AG04450 (cell line): ENCODE measurements around the gene REV1. TPM values are rescaled to one million over a fixed set of nuclear protein-coding genes. Genes with fewer than 3 reads are reported as not detected.

Experiments
- CTCF ChIA-PET: fragments of 300-600, 350-600 bp; formaldehyde crosslinking; extraction: SDS; loops from one replicate; lab custom pipeline; 2022; ENCODE audit warnings: antibody characterized with exemption, inconsistent platforms; lab: Charles Lee
- POLR2A ChIA-PET: fragments of 350-600 bp; formaldehyde crosslinking; extraction: SDS; loops from one replicate; lab custom pipeline; 2021; ENCODE audit warnings: antibody characterized with exemption, inconsistent platforms; lab: Yijun Ruan, JAX
- DNase-seq: peaks from one replicate; pipeline ENCODE4 v3.0.0-alpha.2; 2011; ENCODE audit warnings: low read depth, low spot score
- H3K27ac ChIP-seq: one replicate; pipeline ENCODE4 v1.5.1; 2012; ENCODE audit warnings: low read depth, low read length, control low read depth
- H3K27me3 ChIP-seq: one replicate; pipeline ENCODE4 v1.6.0; 2012; ENCODE audit warnings: low read length; ENCODE audit not compliant: control insufficient read depth, insufficient read depth
- H3K4me3 ChIP-seq: 2 replicates; pipeline ENCODE4 v1.5.1; 2011; ENCODE audit warnings: mild to moderate bottlenecking, low read depth, low read length, control low read depth
- H3K9me3 ChIP-seq: 2 replicates; pipeline ENCODE4 v1.5.1; 2012; ENCODE audit warnings: low read length; ENCODE audit not compliant: control insufficient read depth, insufficient read depth
- CTCF ChIP-seq: IDR thresholded peaks from 2 replicates; pipeline ENCODE4 v1.5.1; 2011; ENCODE audit warnings: low read depth, low read length, control low read depth, inconsistent platforms
- polyA plus RNA-seq: library from polyadenylated mRNA; depleted of rRNA; stranded (reverse); fragments of >200 nt; gene quantifications from 2 replicates; pipeline ENCODE4 v1.2.3, GENCODE V29; 2011

Gene REV1
- polyA plus RNA-seq, 1 experiment: 26.4 TPM

DNA sequence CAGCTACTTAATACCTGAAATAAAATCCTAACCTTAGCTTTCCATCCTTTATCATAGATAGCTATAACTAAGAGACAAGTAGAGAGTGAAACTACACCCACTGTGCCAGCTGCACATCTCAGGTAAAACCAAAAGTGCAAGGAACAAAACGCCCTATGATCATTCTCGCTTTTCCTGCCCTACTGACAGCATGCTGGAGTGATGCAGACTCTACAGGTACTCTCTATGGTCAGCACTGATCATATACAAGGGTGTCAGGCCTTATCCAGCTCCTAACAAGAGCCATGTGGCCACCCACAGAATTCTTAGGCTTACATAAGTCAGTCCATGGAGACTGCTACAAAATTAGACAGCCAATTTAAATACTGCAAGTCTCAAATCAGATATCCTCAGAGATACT, 45.6 kb downstream of the REV1 start:
- Histone ChIP-seq H3K27me3 (no peaks in the 10 kb centered on the region), H3K27ac (no peak overlapping the region), H3K4me3 (no peak overlapping the region), H3K9me3 (no peaks in the 10 kb centered on the region)
- no peak for DNase-seq
- ChIA-PET POLR2A (no interaction called here), CTCF (interaction anchor here (1.2 kb wide), 1 partner anchor 23 kb away, joined by 3 read pairs; no protein-coding TSS in a partner anchor)
- TF ChIP-seq CTCF: no peak

GRCh38 chr2:99442837-99443236, 47.0 kb downstream of the REV1 start:
- CTCF ChIA-PET: interaction anchor here (0.6 to 2.9 kb wide), 3 partner anchors 22 to 819 kb away, joined by 3 to 11 read pairs (median 4); no protein-coding TSS in a partner anchor
- DNase-seq: no peak

DNA sequence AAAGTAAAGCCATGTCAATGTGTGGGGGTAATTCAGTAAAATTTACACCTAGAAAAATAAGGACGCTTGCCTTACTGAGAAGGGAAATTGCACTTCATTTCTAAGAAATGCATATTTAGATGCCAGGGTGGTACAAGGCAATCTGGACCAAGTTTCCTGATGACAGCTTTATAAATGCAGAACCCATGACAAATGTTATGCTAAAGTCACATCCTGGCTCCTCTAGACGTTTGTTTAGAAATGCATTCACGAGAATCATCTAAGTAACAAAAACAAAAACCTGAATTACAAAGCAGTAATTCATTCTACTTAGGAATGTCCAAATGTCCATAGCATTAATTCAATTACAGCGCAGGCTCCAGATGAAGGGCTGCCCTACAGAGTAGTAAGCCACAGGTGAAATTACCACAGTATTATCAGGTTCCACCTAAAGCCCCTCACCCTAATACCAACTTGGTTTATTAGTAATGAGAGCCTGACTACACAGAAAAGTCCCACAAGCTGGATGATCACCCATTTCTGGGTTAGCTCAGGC, 49.8 kb downstream of the REV1 start:
- ChIA-PET POLR2A (no interaction called here), CTCF (interaction anchor here (1.3 to 1.8 kb wide), 2 partner anchors 820 to 823 kb away, joined by 4 read pairs; no protein-coding TSS in a partner anchor)
- no peak for DNase-seq
- TF ChIP-seq CTCF: no peak
- H3K4me3 ChIP-seq: no peak overlapping the region
- no peaks in the 10 kb centered on the region for H3K27me3 ChIP-seq
- no peak overlapping the region for H3K27ac ChIP-seq
- no peaks in the 10 kb centered on the region for H3K9me3 ChIP-seq

More at GRCh38 chr2:99442837-99443236, 47.0 kb downstream of the REV1 start:
- H3K27ac ChIP-seq: no peak overlapping the region
- no peaks in the 10 kb centered on the region for H3K27me3 ChIP-seq
- POLR2A ChIA-PET: no interaction called here
- peak; percentile 45 for TF ChIP-seq CTCF
- H3K9me3 ChIP-seq: no peaks in the 10 kb centered on the region
- H3K4me3 ChIP-seq: no peak overlapping the region

DNA sequence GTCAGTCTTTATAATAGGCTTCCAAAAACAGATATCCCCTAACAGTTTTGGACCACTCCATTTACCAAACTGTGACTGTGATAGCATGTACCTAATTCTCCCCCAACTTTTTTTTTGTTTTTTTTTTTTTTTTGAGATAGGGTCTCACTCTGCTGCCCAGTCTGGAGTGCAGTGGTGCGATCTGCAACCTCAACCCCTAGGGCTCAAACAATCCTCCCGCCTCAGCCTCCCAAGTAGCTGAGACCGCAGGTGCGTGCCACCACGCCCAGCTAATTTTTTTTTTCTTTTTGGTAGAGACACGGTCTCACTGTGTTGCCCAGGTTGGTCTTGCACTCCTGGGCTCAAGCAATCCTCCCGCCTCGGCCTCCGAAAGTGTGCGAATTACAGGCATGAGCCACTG, 52.9 kb downstream of the REV1 start:
- Histone ChIP-seq H3K9me3 (no peaks in the 10 kb centered on the region), H3K27me3 (no peaks in the 10 kb centered on the region), H3K4me3 (no peak overlapping the region), H3K27ac (no peak overlapping the region)
- ChIA-PET CTCF (no interaction called here), POLR2A (no interaction called here)
- TF ChIP-seq CTCF: no peak
- no peak for DNase-seq

- ChIA-PET POLR2A (interaction anchor here (0.7 kb wide), 1 partner anchor 42 kb away, joined by 4 read pairs; no protein-coding TSS in a partner anchor), CTCF (interaction anchor here (1.4 kb wide), 1 partner anchor 15 kb away, joined by 3 read pairs; no protein-coding TSS in a partner anchor)
- H3K9me3 ChIP-seq: no peaks in the 10 kb centered on the region
- H3K4me3 ChIP-seq: no peak overlapping the region
- DNase-seq: no peak
- H3K27me3 ChIP-seq: no peaks in the 10 kb centered on the region
- H3K27ac ChIP-seq: no peak overlapping the region
- no peak for TF ChIP-seq CTCF
Observed at GRCh38 chr2:99433340-99433739, 56.5 kb downstream of the REV1 start.
